ENCODE results near the gene GLRX. TPM values are rescaled to one million over a fixed set of nuclear protein-coding genes. Genes with fewer than 3 reads are reported as not detected.

GLRX gene
- total RNA-seq, 2 experiments from 2014 or later = 52.9 to 80.5 TPM

DNA sequence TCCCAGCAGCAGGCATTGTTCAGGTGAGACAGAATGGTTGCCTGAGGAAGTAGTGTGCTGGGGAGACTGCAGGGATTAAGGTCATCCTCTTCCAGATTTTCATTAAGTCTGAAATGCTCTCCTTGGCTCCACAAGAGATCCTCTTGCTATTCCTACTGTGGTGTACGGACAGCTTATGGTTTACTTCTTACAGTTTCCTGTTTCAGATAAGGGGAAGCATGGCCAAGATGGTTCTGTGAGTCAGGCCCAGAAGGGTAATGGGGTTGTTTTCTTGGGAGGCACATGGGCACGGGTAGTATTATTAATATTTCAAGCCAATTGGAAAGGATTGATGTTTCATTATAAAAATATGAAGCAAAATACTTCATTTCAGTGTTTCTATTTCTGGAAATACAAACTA lies 42.9 kb downstream of the GLRX start:
- Histone ChIP-seq H3K79me2 (ENCODE audit: insufficient read depth, low read depth, low read length) (no peaks in the 10 kb centered on the region), H3K9me2 (ENCODE audit: insufficient read depth, low read length) (no peaks in the 10 kb centered on the region), H3K4me3 (ENCODE audit: low read depth, low read length, poor library complexity, severe bottlenecking) (no peak overlapping the region), H3K4me2 (ENCODE audit: low read length) (no peak overlapping the region), H3K27ac (ENCODE audit: low read depth, low read length, poor library complexity, severe bottlenecking) (no peak overlapping the region), H3K36me3 (ENCODE audit: insufficient read depth, low read length) (no peaks in the 10 kb centered on the region), H2AFZ (ENCODE audit: low read length) (no peak overlapping the region; the same call in 1 of the 2 replicates), H3K9me3 (ENCODE audit: low read length) (no peaks in the 10 kb centered on the region), H3K4me1 (ENCODE audit: insufficient read depth, low read length, poor library complexity, severe bottlenecking) (no peaks in the 10 kb centered on the region), H4K20me1 (ENCODE audit: insufficient read depth, low read length) (no peaks in the 10 kb centered on the region)
- intact Hi-C loops (cut with micrococcal nuclease; ENCODE audit: unreplicated experiment) = loop anchor here (5.0 to 10.0 kb wide), 3 partner anchors 117 to 558 kb away; no protein-coding TSS in a partner anchor
- DNase-seq (ENCODE audit: low spot score) = no peak
- TF ChIP-seq EZH2phosphoT487 (IDR thresholded peaks at IDR 0.05; ENCODE audit: borderline replicate concordance, low read depth, low read length) = no peak
- TF ChIP-seq, protein P1, sequence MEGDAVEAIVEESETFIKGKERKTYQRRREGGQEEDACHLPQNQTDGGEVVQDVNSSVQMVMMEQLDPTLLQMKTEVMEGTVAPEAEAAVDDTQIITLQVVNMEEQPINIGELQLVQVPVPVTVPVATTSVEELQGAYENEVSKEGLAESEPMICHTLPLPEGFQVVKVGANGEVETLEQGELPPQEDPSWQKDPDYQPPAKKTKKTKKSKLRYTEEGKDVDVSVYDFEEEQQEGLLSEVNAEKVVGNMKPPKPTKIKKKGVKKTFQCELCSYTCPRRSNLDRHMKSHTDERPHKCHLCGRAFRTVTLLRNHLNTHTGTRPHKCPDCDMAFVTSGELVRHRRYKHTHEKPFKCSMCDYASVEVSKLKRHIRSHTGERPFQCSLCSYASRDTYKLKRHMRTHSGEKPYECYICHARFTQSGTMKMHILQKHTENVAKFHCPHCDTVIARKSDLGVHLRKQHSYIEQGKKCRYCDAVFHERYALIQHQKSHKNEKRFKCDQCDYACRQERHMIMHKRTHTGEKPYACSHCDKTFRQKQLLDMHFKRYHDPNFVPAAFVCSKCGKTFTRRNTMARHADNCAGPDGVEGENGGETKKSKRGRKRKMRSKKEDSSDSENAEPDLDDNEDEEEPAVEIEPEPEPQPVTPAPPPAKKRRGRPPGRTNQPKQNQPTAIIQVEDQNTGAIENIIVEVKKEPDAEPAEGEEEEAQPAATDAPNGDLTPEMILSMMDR (conservative IDR thresholded peaks at IDR 0.05; ENCODE audit: low read length) = no peak
- ChIA-PET POLR2A (interaction anchor here (1.3 to 2.0 kb wide), 2 partner anchors 10 to 113 kb away, joined by 4 to 6 read pairs; no protein-coding TSS in a partner anchor), CTCF (ENCODE audit: unreplicated experiment) (no interaction called here)
- no TSS peak for BruUV-seq (replicated peaks)

- Histone ChIP-seq H3K4me1 (ENCODE audit: insufficient read depth, low read length, poor library complexity, severe bottlenecking) (no peaks in the 10 kb centered on the region), H4K20me1 (ENCODE audit: insufficient read depth, low read length) (no peaks in the 10 kb centered on the region), H2AFZ (ENCODE audit: low read length) (no peak overlapping the region; the same call in 1 of the 2 replicates), H3K27ac (ENCODE audit: low read depth, low read length, poor library complexity, severe bottlenecking) (no peak overlapping the region), H3K4me2 (ENCODE audit: low read length) (no peak overlapping the region), H3K4me3 (ENCODE audit: low read depth, low read length, poor library complexity, severe bottlenecking) (no peak overlapping the region), H3K9me2 (ENCODE audit: insufficient read depth, low read length) (no peaks in the 10 kb centered on the region), H3K36me3 (ENCODE audit: insufficient read depth, low read length) (no peaks in the 10 kb centered on the region), H3K9me3 (ENCODE audit: low read length) (no peaks in the 10 kb centered on the region), H3K79me2 (ENCODE audit: insufficient read depth, low read depth, low read length) (no peaks in the 10 kb centered on the region)
- BruUV-seq (replicated peaks) = no TSS peak
- no peak for TF ChIP-seq EZH2phosphoT487 (IDR thresholded peaks at IDR 0.05; ENCODE audit: borderline replicate concordance, low read depth, low read length)
- TF ChIP-seq, protein P1 (conservative IDR thresholded peaks at IDR 0.05; ENCODE audit: low read length) = no peak
- ChIA-PET POLR2A (interaction anchor here (0.6 to 2.0 kb wide), 3 partner anchors 9 to 237 kb away, joined by 3 to 6 read pairs (median 4); no protein-coding TSS in a partner anchor), CTCF (ENCODE audit: unreplicated experiment) (no interaction called here)
- DNase-seq (ENCODE audit: low spot score) = no peak
- intact Hi-C loops (cut with micrococcal nuclease; ENCODE audit: unreplicated experiment) = no loop called here
Measured at GRCh38 chr5:95778713-95779436, 43.7 kb downstream of the GLRX start.

DNA sequence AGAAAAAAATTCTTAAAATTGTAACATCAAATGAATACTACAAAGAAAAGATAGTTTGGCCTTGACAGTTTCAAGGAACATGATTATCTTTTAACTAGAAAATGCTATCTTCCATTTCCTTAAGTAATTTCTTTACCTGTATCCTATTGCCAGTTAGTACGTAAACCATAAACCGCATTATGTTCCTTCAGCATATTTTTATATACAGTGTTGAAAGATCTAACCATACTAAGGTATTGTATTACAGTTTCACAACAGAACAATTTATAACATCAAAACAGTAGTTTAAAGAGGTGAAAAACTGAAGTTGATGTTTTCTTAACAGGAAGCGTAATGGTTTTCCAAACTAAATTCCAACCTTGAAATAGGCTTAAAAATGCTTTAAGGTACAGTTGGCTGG lies 45.1 kb downstream of the GLRX start:
- Histone ChIP-seq H3K9me2 (ENCODE audit: insufficient read depth, low read length) (no peaks in the 10 kb centered on the region), H3K36me3 (ENCODE audit: insufficient read depth, low read length) (no peaks in the 10 kb centered on the region), H3K79me2 (ENCODE audit: insufficient read depth, low read depth, low read length) (no peaks in the 10 kb centered on the region), H3K4me3 (ENCODE audit: low read depth, low read length, poor library complexity, severe bottlenecking) (no peak overlapping the region), H3K27ac (ENCODE audit: low read depth, low read length, poor library complexity, severe bottlenecking) (no peak overlapping the region), H4K20me1 (ENCODE audit: insufficient read depth, low read length) (no peaks in the 10 kb centered on the region), H3K4me1 (ENCODE audit: insufficient read depth, low read length, poor library complexity, severe bottlenecking) (no peaks in the 10 kb centered on the region), H2AFZ (ENCODE audit: low read length) (no peak overlapping the region), H3K4me2 (ENCODE audit: low read length) (no peak overlapping the region), H3K9me3 (ENCODE audit: low read length) (no peaks in the 10 kb centered on the region)
- DNase-seq (ENCODE audit: low spot score) = no peak
- ChIA-PET CTCF (ENCODE audit: unreplicated experiment) (no interaction called here), POLR2A (no interaction called here)
- no TSS peak for BruUV-seq (replicated peaks)
- intact Hi-C loops (cut with micrococcal nuclease; ENCODE audit: unreplicated experiment) = no loop called here
- TF ChIP-seq, protein P1 (conservative IDR thresholded peaks at IDR 0.05; ENCODE audit: low read length) = no peak
- no peak for TF ChIP-seq EZH2phosphoT487 (IDR thresholded peaks at IDR 0.05; ENCODE audit: borderline replicate concordance, low read depth, low read length)
